A673 (cell line): ENCODE measurements around the gene SUMF1.

Source experiments
- CTCF ChIP-seq: fragments of 300-800, 200-600 bp; sonication (generic); conservative IDR thresholded peaks from 2 replicates; pipeline ENCODE4 v1.5.1; 2017; ENCODE audit warnings: low read depth, mild to moderate bottlenecking, antibody characterized with exemption, low read length, moderate library complexity, mixed read lengths
- EZH2 ChIP-seq: fragments of 200-600 bp; sonication (generic); IDR thresholded peaks from 2 replicates; pipeline ENCODE4 v1.6.1; 2017; ENCODE audit warnings: borderline replicate concordance, low read depth, mild to moderate bottlenecking, mixed read lengths, antibody characterized with exemption, low read length; ENCODE audit not compliant: poor library complexity, severe bottlenecking

- TF ChIP-seq CTCF (no peak), EZH2 (no peak)
These were observed 4.8 kb upstream of the SUMF1 start for GRCh38 chr3:4471907-4472306.
